CD4-positive, alpha-beta T cell treated with Interferon gamma for 1 hour (primary cell): ENCODE data around the gene ABR.
"Not testable (repeated sequence)": the region's sequence is repeated elsewhere in the genome, so short reads cannot be mapped to it uniquely, and the experiment has no call there.

Experiments used
- DNase-seq: peaks from one replicate; pipeline ENCODE4 v3.0.0-alpha.2; 2020

ABR gene

GRCh38 chr17:1201132-1201702 lies 21.4 kb upstream of the ABR start:
- peak; percentile 51 for DNase-seq

- not testable (repeated sequence) for DNase-seq
Measured at GRCh38 chr17:1199271-1199743, 19.5 kb upstream of the ABR start.

- peak; percentile 85 for DNase-seq
Measured at GRCh38 chr17:1197781-1198490, 18.2 kb upstream of the ABR start.

GRCh38 chr17:1197379-1197778 lies 17.6 kb upstream of the ABR start:
- DNase-seq: no peak

GRCh38 chr17:1196946-1197345 lies 17.2 kb upstream of the ABR start:
- no peak for DNase-seq

- DNase-seq: no peak
Measured at GRCh38 chr17:1192911-1193699, 13.3 kb upstream of the ABR start.

- no peak for DNase-seq
Measured at GRCh38 chr17:1190751-1191331, 11.1 kb upstream of the ABR start.

- DNase-seq: no peak
Measured at GRCh38 chr17:1188812-1189504, 9.2 kb upstream of the ABR start.

GRCh38 chr17:1186923-1187771 lies 7.4 kb upstream of the ABR start:
- DNase-seq: peak; percentile 79

GRCh38 chr17:1186214-1186820 lies 6.5 kb upstream of the ABR start:
- no peak for DNase-seq

- DNase-seq: no peak
Measured at GRCh38 chr17:1183171-1183873, 3.5 kb upstream of the ABR start.

- no peak for DNase-seq
Measured at GRCh38 chr17:1182811-1183170, 3.0 kb upstream of the ABR start.

- DNase-seq: no peak
Measured at GRCh38 chr17:1181753-1182137, 2.0 kb upstream of the ABR start.

- DNase-seq: peak; percentile 79
Measured at GRCh38 chr17:1180958-1181752, 1.4 kb upstream of the ABR start.

- no peak for DNase-seq
Measured at GRCh38 chr17:1179112-1179817, 516 bp downstream of the ABR start.

GRCh38 chr17:1177016-1177700 lies 2.6 kb downstream of the ABR start:
- DNase-seq: no peak

- no peak for DNase-seq
Measured at GRCh38 chr17:1174263-1174880, 5.4 kb downstream of the ABR start.
